HG02610 (cell line): ENCODE measurements around the gene GLTP.
"Not testable (repeated sequence)": the region's sequence is repeated elsewhere in the genome, so short reads cannot be mapped to it uniquely, and the experiment has no call there.

Experiments
- ATAC-seq: cut with Tn5 transposase; IDR thresholded peaks from one replicate; pipeline ENCODE4 v1.9.1; 2021; ENCODE audit warnings: mild to moderate bottlenecking, moderate library complexity; ENCODE audit not compliant: unreplicated experiment

GLTP gene, protein sequence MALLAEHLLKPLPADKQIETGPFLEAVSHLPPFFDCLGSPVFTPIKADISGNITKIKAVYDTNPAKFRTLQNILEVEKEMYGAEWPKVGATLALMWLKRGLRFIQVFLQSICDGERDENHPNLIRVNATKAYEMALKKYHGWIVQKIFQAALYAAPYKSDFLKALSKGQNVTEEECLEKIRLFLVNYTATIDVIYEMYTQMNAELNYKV

DNA sequence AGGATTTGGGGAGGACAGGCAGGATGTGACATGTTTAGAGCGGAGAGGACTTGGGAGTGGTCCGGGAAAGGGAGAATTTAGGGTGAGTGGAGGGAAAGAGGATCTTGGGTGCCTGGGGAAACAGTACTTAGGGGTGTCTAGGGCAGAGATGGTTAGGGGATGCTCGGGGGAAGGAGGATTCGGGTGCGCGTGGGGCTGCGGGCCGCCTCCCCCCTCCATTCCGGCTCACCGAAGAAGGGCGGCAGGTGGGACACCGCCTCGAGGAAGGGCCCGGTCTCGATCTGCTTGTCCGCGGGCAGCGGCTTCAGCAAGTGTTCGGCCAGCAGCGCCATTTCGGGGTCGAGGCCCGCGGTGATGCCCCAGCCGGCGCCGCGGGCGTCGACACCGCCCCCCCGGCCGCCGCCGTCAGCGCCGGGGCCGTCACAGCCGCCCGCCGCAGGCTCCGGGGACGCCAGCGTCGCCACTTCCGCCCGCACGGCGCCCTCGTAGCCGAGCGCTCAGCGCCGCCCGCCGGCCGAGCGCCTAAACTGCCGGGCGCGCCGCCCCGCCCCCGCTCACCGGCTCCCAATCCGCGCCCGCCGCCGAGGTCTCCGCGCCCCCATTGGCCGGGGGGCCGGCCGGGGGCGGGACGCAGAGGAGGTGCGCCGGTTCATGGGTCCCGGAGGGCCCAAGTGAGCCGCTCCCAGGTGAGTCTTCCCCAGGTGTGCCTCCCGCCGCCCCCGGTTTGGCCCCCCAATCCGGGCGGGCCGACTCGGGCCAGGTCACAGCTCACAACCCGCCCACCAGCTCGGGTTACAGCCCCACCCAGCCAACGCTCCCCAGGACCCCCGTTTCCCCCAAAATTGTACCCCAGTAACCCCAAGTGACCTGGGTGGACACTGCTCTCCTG lies at the start of gene GLTP:
GLTP (minus strand) TSS at position 499 of the 889 bp plus-strand sequence; CDS start at position 332, 167 bp downstream.
- ATAC-seq: peak; percentile 88

GRCh38 chr12:109929326-109929725 lies 49.0 kb upstream of the GLTP start:
- not testable (repeated sequence) for ATAC-seq

DNA sequence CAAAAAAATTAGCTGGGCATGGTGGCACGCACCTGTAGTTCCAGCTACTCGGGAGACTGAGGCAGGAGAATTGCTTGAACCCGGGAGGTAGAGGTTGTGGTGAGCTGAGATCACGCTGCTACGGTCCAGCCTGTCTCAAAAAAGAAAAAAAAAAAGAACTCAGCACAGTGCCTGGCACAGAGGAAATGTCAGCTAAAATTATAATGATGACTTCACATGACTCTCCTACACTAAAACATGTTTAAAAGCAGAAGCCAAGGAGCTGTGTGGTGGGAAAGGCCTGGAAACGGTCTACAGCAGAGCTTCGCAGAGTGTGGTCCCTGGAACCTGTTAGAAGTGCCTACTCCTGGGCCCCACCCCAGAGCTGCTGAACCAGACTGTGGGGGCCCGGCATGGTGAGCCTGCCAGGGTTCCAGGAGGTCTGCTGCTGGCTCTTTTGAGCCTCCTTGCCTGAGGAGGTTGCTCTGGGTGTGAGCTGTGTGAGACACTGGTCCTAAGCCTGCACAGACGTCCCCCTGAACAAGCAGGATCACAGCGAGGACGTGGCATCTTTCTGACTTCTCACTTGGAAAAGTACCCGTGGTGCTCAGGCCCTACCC lies 47.8 kb upstream of the GLTP start:
- no peak for ATAC-seq

DNA sequence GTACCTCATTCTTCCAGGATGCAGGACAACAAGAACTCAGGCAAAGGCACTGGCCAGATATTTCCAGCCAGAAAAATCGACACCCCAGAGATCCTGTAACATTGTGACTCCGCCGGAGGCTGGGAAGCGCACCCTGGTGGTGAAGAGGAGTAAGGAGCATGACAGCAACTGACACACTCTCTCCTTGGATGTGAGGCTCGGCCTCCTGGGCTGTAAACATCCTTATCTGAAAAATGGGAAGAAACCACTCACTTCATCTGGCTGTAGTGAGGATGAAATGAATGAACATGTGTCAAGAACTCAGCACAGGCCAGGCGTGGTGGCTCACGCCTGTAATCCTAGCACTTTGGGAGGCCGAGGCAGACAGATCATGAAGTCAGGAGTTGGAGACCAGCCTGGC lies 47.3 kb upstream of the GLTP start:
- no peak for ATAC-seq

GRCh38 chr12:109926488-109927210 lies 46.3 kb upstream of the GLTP start:
- no peak for ATAC-seq

DNA sequence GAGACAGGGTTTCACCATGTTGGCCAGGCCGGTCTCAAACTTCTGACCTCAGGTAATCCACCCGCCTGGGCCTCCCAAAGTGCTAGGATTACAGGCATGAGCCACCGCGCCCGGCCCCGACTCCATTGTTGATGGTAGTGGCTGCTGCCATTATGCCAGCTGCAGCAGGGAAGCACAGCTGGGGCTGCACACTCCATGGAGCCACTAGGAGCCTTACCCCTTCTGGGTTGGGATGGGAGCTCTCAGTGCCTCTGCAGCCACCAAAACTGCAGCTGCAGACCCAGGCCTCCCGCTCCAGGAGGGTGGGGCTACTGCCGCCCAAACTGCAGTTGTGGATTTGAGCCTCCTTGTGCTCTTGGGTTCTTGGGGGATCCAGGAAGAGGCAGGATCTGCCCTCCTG lies 45.7 kb upstream of the GLTP start:
- ATAC-seq: no peak

GRCh38 chr12:109925185-109925840 lies 45.0 kb upstream of the GLTP start:
- no peak for ATAC-seq

- ATAC-seq: no peak
Measured at GRCh38 chr12:109923481-109924245, 43.3 kb upstream of the GLTP start.

GRCh38 chr12:109923038-109923437 lies 42.7 kb upstream of the GLTP start:
- no peak for ATAC-seq

GRCh38 chr12:109921982-109922381 lies 41.6 kb upstream of the GLTP start:
- no peak for ATAC-seq

DNA sequence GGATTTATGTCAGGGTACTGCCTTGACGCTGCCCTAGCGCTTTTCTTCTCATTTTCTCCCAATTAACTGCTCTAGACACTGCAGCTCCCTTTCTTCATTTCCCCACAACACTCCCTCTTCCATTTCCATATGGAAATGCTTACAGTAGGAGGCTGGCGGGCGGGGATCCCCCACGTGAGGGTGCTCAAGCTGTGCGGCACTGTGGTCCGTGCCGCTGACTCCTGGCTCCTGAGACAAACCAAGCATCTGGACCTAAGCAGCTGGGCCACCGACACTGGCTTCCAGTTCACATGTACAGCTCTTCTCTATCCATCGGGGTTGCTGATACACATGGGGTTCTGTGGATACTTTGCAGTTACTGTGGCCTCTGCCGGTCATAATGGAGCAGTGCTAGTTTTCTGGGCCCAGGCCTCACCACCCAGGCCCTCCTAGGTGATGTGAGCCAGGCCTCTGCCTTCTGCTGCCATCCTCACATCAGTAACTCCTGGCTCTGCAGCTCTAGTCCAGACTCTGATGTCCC lies 40.0 kb upstream of the GLTP start:
- no peak for ATAC-seq

GRCh38 chr12:109919456-109919855 lies 39.1 kb upstream of the GLTP start:
- no peak for ATAC-seq

- no peak for ATAC-seq
Measured at GRCh38 chr12:109916045-109916444, 35.7 kb upstream of the GLTP start.

DNA sequence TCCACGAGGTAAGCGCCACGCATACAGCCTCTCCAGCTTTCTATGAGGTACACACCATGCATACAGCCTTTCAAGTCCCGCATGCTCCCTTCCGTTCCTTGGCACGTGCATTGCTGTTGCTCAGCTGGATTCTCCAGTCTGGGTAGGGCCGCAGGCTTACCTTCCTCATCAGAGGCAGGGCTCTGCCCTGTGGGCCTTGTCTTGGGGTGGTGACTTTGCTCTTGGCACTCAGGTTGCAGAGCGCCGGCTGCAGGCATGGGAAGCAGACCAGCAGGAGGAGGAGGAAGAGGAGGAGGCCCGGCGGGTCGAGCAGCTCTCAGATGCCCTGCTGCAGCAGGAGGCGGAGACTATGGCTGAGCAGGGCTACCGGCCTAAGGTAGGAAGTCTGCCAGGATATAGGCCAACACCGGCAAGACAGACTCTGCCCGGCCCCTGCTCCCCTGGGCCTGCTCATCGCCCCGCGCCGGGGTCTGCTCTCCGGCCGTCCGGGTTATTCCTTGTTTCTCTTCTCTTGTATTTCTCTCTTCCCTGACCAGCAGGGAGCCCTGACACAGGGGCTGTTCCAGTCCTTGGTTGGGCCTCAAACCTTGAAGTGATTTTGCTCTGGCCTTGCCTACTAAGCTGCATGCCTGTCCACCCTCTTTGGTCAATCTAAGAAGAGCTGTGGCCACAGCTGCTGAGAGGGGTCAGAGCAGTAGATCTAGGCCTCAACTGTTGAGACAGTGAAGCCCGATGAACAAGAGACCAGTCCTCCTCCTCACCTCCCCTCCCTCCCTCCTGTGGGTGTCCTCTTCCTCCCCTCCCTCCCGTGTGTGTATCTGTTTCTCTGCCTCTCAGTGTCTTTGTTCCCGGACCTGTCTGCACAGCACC lies 35.1 kb upstream of the GLTP start:
- ATAC-seq: no peak

DNA sequence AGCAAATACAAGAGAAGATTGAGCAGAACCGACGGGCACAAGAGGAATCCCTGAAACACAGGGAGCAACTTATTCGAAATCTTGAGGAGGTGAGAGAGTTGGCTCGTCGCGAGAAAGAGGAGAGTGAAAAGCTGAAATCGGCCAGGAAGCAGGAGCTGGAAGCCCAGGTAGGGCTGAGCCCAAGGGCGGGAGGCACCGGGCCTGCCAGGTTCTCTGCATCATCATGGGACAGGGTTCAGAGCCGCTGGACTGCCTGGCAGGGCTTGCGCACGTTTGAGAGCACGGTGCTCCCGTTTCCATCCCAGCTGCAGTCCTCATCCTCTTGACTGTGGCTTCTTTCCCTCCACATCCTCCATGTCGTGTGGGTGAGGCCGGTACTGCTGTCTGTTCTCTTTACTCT lies 34.1 kb upstream of the GLTP start:
- no peak for ATAC-seq

DNA sequence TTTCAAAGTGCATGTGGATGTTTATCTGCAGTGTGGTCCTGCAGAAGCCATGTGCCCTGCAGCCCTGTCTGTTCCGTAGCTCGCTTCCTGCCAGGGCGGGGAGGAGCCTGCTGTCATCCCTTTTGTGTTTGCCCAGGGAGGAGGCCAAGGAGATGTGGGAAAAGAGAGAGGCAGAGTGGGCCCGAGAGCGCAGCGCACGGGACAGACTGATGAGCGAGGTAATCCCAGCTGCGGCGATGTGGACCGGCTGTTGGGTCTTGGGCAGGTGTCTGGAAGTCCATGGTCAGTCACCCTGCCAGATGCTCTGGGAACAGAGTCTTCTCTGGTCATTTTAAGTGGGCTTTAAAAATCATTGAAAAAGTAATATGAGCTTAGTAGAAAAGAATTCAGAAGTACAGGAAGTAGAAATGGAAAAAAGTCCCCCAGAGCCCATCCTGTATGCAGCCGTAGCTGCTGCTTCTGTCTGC lies 32.5 kb upstream of the GLTP start:
- no peak for ATAC-seq

- no peak for ATAC-seq
Measured at GRCh38 chr12:109910969-109911348, 30.6 kb upstream of the GLTP start.

DNA sequence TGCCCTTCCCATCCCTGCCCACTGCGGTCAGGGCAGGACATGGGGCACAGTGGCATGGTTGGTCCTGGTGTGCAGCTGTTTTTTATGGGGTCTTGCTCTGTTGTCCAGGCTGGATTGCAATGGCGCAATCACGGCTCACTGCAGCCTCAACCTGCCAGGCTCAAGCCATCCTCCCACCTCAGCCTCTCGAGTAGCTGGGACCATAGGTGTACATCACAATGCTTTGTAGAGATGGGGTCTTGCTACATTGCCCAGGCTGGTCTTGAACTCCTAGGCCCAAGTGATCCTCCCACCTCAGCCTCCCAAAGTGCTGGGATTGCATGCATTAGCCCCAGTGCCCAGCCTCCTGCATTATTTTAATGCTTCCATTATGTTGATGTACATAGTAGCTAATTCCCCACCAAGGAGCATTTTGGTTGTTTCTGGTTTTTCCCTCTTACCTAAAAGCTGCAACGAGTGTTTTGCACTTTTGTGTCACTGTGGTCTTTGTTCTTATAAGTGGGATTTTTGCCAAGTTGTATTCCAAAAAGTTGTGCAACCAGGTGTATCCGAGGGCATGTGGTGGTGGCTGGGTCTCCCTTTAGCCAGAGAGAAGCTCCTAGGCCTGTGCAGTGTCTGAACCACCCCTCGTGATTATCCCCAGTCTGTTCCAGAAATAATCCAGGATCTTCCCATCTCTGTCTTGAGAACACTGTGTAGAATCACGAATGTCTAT lies 30.1 kb upstream of the GLTP start:
- ATAC-seq: no peak
